Lower leg skin (tissue), 3 donors: ENCODE measurements around the gene BTC.

Experiments
- POLR2A ChIP-seq, 2 donors: fragments of 450-650 bp; IDR thresholded peaks; one replicate each; pipeline ENCODE4 v1.6.1; 2016 to 2017; ENCODE audit warnings: antibody characterized with exemption in 2 of 2, mild to moderate bottlenecking in 1 of 2, moderate library complexity in 1 of 2
- TF ChIP-seq, protein P1 (sequence below), 3 donors: fragments of 450-650 bp; IDR thresholded peaks; one replicate each; pipeline ENCODE4 v1.5.1; 2016; ENCODE audit warnings: antibody characterized with exemption in 3 of 3, mild to moderate bottlenecking in 3 of 3, moderate library complexity in 2 of 3

DNA sequence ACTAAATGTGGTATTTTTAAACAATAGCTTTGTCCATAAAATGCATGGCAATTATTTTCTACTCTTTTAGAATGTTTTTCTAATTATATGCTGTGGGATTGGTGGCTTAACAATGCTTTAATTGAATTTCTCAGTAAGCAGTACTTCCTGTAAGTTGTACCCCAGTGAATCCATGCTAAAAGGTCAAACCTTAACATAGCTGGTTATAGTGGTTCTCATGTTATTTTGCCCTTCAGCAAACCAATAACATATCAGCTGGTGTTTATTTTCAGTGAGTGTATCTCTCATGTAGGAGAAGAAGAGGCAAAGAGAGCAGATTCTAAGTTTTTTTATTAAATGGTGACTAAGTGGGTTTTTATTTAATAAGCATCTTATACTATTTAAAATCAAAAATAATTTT lies 41.5 kb downstream of the BTC start:
- TF ChIP-seq, protein P1, sequence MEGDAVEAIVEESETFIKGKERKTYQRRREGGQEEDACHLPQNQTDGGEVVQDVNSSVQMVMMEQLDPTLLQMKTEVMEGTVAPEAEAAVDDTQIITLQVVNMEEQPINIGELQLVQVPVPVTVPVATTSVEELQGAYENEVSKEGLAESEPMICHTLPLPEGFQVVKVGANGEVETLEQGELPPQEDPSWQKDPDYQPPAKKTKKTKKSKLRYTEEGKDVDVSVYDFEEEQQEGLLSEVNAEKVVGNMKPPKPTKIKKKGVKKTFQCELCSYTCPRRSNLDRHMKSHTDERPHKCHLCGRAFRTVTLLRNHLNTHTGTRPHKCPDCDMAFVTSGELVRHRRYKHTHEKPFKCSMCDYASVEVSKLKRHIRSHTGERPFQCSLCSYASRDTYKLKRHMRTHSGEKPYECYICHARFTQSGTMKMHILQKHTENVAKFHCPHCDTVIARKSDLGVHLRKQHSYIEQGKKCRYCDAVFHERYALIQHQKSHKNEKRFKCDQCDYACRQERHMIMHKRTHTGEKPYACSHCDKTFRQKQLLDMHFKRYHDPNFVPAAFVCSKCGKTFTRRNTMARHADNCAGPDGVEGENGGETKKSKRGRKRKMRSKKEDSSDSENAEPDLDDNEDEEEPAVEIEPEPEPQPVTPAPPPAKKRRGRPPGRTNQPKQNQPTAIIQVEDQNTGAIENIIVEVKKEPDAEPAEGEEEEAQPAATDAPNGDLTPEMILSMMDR (IDR thresholded peaks at IDR 0.05): no peak
- no peak for TF ChIP-seq POLR2A (IDR thresholded peaks at IDR 0.05)
